ENCODE data around the gene MDGA2.

MDGA2 gene

DNA sequence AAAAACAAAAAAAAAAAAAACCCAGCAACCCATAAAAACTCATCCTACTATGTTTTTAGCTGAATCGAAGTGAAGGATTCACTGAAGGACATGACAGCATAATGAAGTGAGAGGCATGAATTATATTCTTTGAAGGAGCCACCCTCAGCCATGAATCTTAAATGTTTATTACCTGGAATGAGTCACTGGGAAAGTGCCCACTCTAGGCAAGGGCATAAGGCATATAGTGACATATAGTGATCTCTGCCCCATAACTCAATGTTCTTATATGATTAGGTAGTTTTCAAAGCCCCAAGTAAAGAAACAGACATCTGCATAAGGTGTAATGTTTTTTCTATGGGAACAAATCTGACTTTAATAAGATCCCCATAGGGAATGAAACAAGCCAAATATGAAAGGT, 79.9 kb downstream of the MDGA2 start:
- no peak for DNase-seq (ENCODE audit: low read depth)
- in situ Hi-C loops (cut with HindIII; ENCODE audit: low sequenced_read_pairs), result no loop called here
- TF ChIP-seq, protein P1, sequence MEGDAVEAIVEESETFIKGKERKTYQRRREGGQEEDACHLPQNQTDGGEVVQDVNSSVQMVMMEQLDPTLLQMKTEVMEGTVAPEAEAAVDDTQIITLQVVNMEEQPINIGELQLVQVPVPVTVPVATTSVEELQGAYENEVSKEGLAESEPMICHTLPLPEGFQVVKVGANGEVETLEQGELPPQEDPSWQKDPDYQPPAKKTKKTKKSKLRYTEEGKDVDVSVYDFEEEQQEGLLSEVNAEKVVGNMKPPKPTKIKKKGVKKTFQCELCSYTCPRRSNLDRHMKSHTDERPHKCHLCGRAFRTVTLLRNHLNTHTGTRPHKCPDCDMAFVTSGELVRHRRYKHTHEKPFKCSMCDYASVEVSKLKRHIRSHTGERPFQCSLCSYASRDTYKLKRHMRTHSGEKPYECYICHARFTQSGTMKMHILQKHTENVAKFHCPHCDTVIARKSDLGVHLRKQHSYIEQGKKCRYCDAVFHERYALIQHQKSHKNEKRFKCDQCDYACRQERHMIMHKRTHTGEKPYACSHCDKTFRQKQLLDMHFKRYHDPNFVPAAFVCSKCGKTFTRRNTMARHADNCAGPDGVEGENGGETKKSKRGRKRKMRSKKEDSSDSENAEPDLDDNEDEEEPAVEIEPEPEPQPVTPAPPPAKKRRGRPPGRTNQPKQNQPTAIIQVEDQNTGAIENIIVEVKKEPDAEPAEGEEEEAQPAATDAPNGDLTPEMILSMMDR (IDR thresholded peaks at IDR 0.05; ENCODE audit: low read depth, low read length, missing control alignments), result no peak
- no peak overlapping the region for H3K4me3 ChIP-seq (ENCODE audit: low read depth, low read length)

DNA sequence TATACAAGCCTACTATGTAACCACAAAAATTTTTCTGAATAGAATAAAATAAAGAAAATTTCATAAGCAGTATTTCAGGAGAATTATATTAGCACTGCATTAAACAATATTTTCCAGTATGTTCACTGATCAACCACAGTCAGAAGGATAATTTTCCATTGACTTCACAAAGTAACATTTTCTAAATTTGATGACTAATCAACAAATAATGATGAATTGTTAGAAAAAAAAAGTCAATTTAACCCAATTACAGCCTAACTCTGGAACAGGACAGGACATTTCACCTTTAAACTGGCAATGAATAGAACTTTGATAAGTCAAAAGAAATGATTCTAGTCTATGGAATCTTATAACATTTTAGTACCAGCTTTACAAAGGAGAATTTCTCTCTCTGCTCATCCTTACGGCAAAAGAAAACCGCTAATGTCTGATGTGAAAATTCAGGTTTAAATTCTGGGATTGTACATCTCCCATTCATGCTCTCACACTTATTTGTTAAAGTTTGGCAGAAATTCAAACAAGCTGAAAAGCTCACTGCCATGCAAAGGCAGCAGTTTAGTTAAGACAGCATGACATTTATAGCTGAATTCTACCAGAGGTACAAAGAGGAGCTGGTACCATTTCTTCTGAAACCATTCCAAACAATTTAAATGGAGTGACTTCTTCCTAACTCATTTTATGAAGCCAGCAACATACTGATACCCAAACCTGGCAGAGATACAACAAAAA, 84.5 kb downstream of the MDGA2 start:
- no peak for DNase-seq (ENCODE audit: low read depth)
- TF ChIP-seq, protein P1 (IDR thresholded peaks at IDR 0.05; ENCODE audit: low read depth, low read length, missing control alignments), result no peak

DNA sequence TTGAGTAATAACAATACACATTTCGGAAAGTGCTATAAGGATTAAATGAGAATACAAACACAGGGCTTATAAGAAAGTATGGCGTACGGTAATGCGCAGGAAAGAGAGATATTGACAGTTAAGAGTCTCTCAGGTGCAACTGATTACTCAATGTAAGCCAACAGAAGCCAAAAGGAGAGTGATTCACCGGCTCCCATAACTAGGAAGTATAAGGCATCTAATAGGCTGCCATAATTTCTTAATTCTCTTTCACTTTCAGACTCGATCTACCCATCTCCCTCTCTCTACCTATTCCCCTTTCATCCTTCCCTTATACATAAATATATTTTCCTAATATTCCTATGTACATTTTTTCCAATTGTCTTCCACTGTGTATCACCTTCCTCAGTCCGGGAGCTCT, 90.0 kb downstream of the MDGA2 start:
- no peak overlapping the region for H3K4me3 ChIP-seq (ENCODE audit: low read depth, low read length)
- no peak for DNase-seq (ENCODE audit: low read depth)
- in situ Hi-C loops (cut with HindIII; ENCODE audit: low sequenced_read_pairs), result no loop called here
- TF ChIP-seq, protein P1 (IDR thresholded peaks at IDR 0.05; ENCODE audit: low read depth, low read length, missing control alignments), result no peak

More for the DNA sequence above, 84.5 kb downstream of the MDGA2 start:
- H3K4me3 ChIP-seq (ENCODE audit: low read depth, low read length), result no peak overlapping the region
- in situ Hi-C loops (cut with HindIII; ENCODE audit: low sequenced_read_pairs), result no loop called here

DNA sequence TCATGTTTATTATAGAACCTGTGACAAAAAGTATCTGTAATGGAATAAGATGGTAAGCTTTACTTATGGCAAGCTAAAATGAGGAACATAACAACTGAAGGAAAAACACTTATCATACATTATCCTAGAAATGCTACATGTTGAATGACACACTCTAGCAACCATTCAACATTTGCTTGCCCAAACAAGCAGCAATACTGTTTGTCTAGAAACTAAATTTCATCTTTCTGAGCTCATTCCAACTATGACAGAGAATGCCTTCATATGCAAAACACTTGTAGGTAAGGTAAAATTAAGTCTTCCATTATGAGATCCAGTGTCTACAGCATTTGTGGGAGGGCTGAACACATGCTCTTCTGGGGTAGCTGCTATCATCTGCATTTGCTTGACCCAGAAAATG, 108.1 kb downstream of the MDGA2 start:
- TF ChIP-seq, protein P1 (IDR thresholded peaks at IDR 0.05; ENCODE audit: low read depth, low read length, missing control alignments), result no peak
- in situ Hi-C loops (cut with HindIII; ENCODE audit: low sequenced_read_pairs), result no loop called here
- no peak overlapping the region for H3K4me3 ChIP-seq (ENCODE audit: low read depth, low read length)
- DNase-seq (ENCODE audit: low read depth), result no peak

DNA sequence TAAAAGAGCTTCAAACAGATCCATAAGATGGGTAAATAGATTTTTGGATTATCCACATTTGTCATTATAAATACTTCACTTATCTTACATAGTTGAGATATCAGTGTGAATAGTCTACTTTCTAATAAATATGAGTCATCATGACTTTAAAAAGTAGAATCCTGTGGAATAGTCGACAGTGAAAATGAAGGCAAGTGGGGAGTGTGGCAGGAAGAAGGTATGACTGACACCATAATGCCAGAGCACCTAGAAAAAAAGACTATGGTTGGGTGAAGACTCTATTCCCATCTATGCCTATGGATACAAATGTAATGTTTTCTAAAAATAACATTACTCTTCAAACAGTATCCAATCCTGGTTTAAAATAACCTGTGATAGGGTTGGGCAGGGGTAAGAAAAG, 117.5 kb downstream of the MDGA2 start:
- DNase-seq (ENCODE audit: low read depth), result no peak
- TF ChIP-seq, protein P1 (IDR thresholded peaks at IDR 0.05; ENCODE audit: low read depth, low read length, missing control alignments), result no peak
- in situ Hi-C loops (cut with HindIII; ENCODE audit: low sequenced_read_pairs), result no loop called here
- no peak overlapping the region for H3K4me3 ChIP-seq (ENCODE audit: low read depth, low read length)

DNA sequence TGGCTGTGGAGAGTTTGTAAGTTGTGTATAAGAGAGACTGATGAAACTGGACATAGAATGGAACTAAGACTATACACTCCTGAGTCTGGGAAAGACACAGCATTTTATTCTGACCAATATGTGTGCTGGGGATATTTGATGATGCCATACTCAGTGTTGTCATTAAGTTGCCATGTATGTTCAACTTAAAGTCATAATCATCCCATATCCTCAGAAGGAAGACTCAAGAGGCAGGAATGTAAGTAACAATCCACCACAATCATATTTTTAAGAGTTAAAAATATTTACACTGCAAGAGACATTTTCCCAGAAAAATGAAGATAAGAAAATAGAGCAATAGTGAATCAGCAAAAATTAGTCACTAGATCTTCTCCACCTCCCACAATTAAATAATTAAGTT, 120.1 kb downstream of the MDGA2 start:
- DNase-seq (ENCODE audit: low read depth), result no peak
- in situ Hi-C loops (cut with HindIII; ENCODE audit: low sequenced_read_pairs), result no loop called here
- TF ChIP-seq, protein P1 (IDR thresholded peaks at IDR 0.05; ENCODE audit: low read depth, low read length, missing control alignments), result no peak
- H3K4me3 ChIP-seq (ENCODE audit: low read depth, low read length), result no peak overlapping the region
